ENCODE results near the gene PXDN.
"Not testable (repeated sequence)": the region's sequence is repeated elsewhere in the genome, so short reads cannot be mapped to it uniquely, and the experiment has no call there.

Gene PXDN

GRCh38 chr2:1744446-1745170, at the start of gene PXDN:
Gene PXDN (minus strand): TSS chr2:1744515. CDS start chr2:1744455, 60 bp downstream.
- peak; percentile 86 for DNase-seq (ENCODE audit: low spot score)

GRCh38 chr2:1793868-1794445, 49.6 kb upstream of the PXDN start:
- DNase-seq (ENCODE audit: low spot score) = no peak

GRCh38 chr2:1793001-1793867, 48.9 kb upstream of the PXDN start:
- no peak for DNase-seq (ENCODE audit: low spot score)

GRCh38 chr2:1791685-1792435, 47.5 kb upstream of the PXDN start:
- DNase-seq (ENCODE audit: low spot score) = peak; percentile 91

GRCh38 chr2:1791006-1791605, 46.8 kb upstream of the PXDN start:
- DNase-seq (ENCODE audit: low spot score) = no peak

- no peak for DNase-seq (ENCODE audit: low spot score)
Observed at GRCh38 chr2:1790473-1790872, 46.2 kb upstream of the PXDN start.

- no peak for DNase-seq (ENCODE audit: low spot score)
Observed at GRCh38 chr2:1789610-1790009, 45.3 kb upstream of the PXDN start.

- DNase-seq (ENCODE audit: low spot score) = no peak
Observed at GRCh38 chr2:1788478-1788959, 44.2 kb upstream of the PXDN start.

- no peak for DNase-seq (ENCODE audit: low spot score)
Observed at GRCh38 chr2:1787755-1788477, 43.6 kb upstream of the PXDN start.

GRCh38 chr2:1784986-1785617, 40.8 kb upstream of the PXDN start:
- no peak for DNase-seq (ENCODE audit: low spot score)

GRCh38 chr2:1784087-1784486, 39.8 kb upstream of the PXDN start:
- DNase-seq (ENCODE audit: low spot score) = peak; percentile 49

GRCh38 chr2:1782514-1782913, 38.2 kb upstream of the PXDN start:
- DNase-seq (ENCODE audit: low spot score) = no peak

GRCh38 chr2:1781291-1782080, 37.2 kb upstream of the PXDN start:
- no peak for DNase-seq (ENCODE audit: low spot score)

GRCh38 chr2:1780693-1781092, 36.4 kb upstream of the PXDN start:
- DNase-seq (ENCODE audit: low spot score) = no peak

- DNase-seq (ENCODE audit: low spot score) = not testable (repeated sequence)
Observed at GRCh38 chr2:1780054-1780453, 35.7 kb upstream of the PXDN start.

GRCh38 chr2:1778566-1778965, 34.3 kb upstream of the PXDN start:
- DNase-seq (ENCODE audit: low spot score) = no peak

- DNase-seq (ENCODE audit: low spot score) = no peak
Observed at GRCh38 chr2:1777781-1778180, 33.5 kb upstream of the PXDN start.

GRCh38 chr2:1777156-1777555, 32.8 kb upstream of the PXDN start:
- no peak for DNase-seq (ENCODE audit: low spot score)

GRCh38 chr2:1775511-1776035, 31.3 kb upstream of the PXDN start:
- no peak for DNase-seq (ENCODE audit: low spot score)

All from AG08395 (cell line).